GM12801 (cell line): Measurements from ENCODE around the gene AMDHD2.

Experiments used
- CTCF ChIP-seq: IDR thresholded peaks from one replicate; pipeline ENCODE4 v1.5.1; 2011; ENCODE audit warnings: control low read depth; ENCODE audit not compliant: insufficient read length; ENCODE audit errors: extremely low read depth

The AMDHD2 gene

DNA sequence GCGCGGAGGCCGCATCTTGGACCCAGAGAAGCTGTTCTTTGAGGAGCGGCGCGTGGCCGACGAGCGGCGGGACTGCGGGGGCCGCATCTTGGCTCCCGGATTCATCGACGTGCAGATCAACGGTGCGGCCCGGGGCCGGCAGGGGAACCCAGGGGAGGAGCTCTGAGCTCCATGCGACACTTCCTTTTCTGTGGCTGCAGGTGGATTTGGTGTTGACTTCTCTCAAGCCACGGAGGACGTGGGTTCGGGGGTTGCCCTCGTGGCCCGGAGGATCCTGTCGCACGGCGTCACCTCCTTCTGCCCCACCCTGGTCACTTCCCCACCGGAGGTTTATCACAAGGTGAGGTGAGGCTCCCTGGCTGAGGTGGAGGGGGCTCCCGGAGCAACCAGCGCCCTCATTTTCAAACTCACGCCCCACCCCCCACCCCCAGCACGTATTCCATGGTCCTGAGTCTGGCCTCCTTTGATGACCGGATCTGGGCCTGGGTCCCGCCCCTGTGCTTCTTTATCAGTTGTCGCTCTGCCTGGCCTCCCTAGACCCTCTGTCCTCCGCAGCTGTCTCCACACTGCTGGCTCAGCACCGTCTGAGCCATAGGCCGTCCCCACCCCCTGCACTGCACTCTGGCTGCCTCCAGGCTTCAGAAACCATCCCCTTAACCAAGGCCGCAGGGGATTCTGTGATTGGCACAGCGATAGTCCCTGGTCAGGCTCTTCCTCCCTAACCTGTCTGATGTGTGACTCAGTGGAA, 787 bp downstream of the AMDHD2 start:
- TF ChIP-seq CTCF: no peak

- TF ChIP-seq CTCF: no peak
These were observed 3.6 kb downstream of the AMDHD2 start for GRCh38 chr16:2523801-2524231.

- TF ChIP-seq CTCF: no peak
These were observed 4.3 kb downstream of the AMDHD2 start for GRCh38 chr16:2524339-2524938.

- TF ChIP-seq CTCF: no peak
These were observed 6.0 kb downstream of the AMDHD2 start for GRCh38 chr16:2526135-2526534.

- TF ChIP-seq CTCF: no peak
These were observed 7.1 kb downstream of the AMDHD2 start for GRCh38 chr16:2527071-2527783.

- TF ChIP-seq CTCF: no peak
These were observed 7.6 kb downstream of the AMDHD2 start for GRCh38 chr16:2527784-2528100.

DNA sequence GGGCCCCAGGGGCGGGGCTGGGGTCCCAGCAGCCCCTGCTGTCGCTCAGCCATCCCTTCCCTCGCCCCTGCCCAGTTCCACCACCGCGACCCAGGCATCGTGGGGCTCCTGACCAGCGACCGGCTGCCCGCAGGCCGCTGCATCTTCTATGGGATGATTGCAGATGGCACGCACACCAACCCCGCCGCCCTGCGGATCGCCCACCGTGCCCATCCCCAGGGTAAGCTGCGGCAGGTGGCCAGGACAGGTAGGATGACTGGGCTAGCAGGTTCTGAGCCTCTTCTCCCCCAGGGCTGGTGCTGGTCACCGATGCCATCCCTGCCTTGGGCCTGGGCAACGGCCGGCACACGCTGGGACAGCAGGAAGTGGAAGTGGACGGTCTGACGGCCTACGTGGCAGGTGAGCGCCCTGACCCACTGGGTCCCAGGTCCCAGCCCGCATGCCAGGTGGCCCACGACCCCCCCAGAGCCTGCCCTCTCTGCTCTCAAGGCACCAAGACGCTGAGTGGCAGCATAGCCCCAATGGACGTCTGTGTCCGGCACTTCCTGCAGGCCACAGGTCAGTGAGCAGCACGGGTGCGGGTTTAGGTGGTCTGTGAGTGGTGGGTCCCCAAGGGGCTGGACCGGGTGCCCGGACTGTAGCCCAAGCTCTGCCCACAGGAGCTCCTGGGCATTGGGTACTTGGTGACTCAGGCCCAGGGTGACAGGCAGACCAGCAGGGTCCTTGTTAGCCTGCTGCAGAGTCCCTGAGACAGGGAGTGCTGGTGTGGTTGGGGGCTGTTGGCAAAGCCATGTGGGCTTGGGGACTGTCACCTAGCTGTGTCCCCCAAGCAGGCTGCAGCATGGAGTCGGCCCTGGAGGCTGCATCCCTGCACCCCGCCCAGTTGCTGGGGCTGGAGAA, 8.2 kb downstream of the AMDHD2 start:
- no peak for TF ChIP-seq CTCF
